Chondrocyte (in vitro differentiated cells): ENCODE measurements around the gene BET1L. TPM values are rescaled to one million over a fixed set of nuclear protein-coding genes. Genes with fewer than 3 reads are reported as not detected.

ENCODE experiments used
- DNase-seq: peaks from one replicate; pipeline ENCODE4 v3.0.0; 2021; ENCODE audit warnings: mixed read lengths, low spot score
- H3K27ac Mint-ChIP-seq: one replicate; pipeline ENCODE4 v1.8.0; 2021; ENCODE audit warnings: mild to moderate bottlenecking, moderate library complexity, mixed read lengths; ENCODE audit not compliant: unreplicated experiment
- H3K27me3 Mint-ChIP-seq: 2 replicates; pipeline ENCODE4 v1.8.0; 2021; ENCODE audit warnings: low read depth, mixed read lengths
- H3K36me3 Mint-ChIP-seq: 2 replicates; pipeline ENCODE4 v1.8.0; 2021; ENCODE audit warnings: low read depth, mixed read lengths
- H3K4me1 Mint-ChIP-seq: 2 replicates; pipeline ENCODE4 v1.8.0; 2021; ENCODE audit warnings: low read depth, mild to moderate bottlenecking, mixed read lengths
- H3K4me3 Mint-ChIP-seq: one replicate; pipeline ENCODE4 v1.8.0; 2021; ENCODE audit warnings: mild to moderate bottlenecking, moderate library complexity, mixed read lengths; ENCODE audit not compliant: unreplicated experiment
- H3K9me3 Mint-ChIP-seq: 2 replicates; pipeline ENCODE4 v1.8.0; 2021; ENCODE audit warnings: low read depth, mixed read lengths
- CTCF ChIP-seq: fragments of 200-600 bp; sonication (generic); IDR thresholded peaks from 2 replicates; pipeline ENCODE4 v1.5.0; 2021; ENCODE audit warnings: antibody characterized with exemption, mild to moderate bottlenecking, moderate library complexity
- long read RNA-seq: library from polyadenylated mRNA; stranded (forward); transcript quantifications from one replicate; pipeline ENCODE4 v2.0.0, GENCODE V29; 2021
- total RNA-seq: library from RNA; stranded (reverse); gene quantifications from 3 replicates; pipeline ENCODE4 v1.2.1, GENCODE V29; 2021

BET1L gene
- 58.0 to 71.1 TPM (median 59.6 TPM) in 3 replicates for total RNA-seq
- long read RNA-seq, transcript BET1L-203 (4 exons, 2,819 nt): major isoform, 74 of 103 reads
- long read RNA-seq, partial matches to known transcripts: 3 of 103 reads
- long read RNA-seq, other reads (novel, unspliced or antisense): 20 of 103 reads

- peak; percentile 98 for DNase-seq
- Mint-ChIP-seq H3K9me3 (no peaks in the 10 kb centered on the region), H3K4me1 (peaks cover 53% of the 10 kb centered on the region), H3K27me3 (no peaks in the 10 kb centered on the region), H3K36me3 (peaks cover 13% of the 10 kb centered on the region), H3K27ac (peak within 1 kb of the TSS; percentile 100), H3K4me3 (peak within 1 kb of the TSS; percentile 99)
- no peak for TF ChIP-seq CTCF
These were observed at the start of gene BET1L, which contains the start of gene RIC8A for GRCh38 chr11:207208-207862. Gene BET1L, minus strand, starts transcription at chr11:207399. Its CDS starts 78 bp downstream, at chr11:207321. Gene RIC8A, plus strand, starts transcription at chr11:207708. Its CDS starts 1,147 bp downstream, at chr11:208855.

- H3K4me1 Mint-ChIP-seq: no peaks in the 10 kb centered on the region
- H3K9me3 Mint-ChIP-seq: no peaks in the 10 kb centered on the region
- H3K4me3 Mint-ChIP-seq: no peak overlapping the region
- H3K36me3 Mint-ChIP-seq: peaks cover 17% of the 10 kb centered on the region
- no peak for TF ChIP-seq CTCF
- no peak for DNase-seq
- no peak overlapping the region for H3K27ac Mint-ChIP-seq
- no peaks in the 10 kb centered on the region for H3K27me3 Mint-ChIP-seq
These were observed 48.6 kb upstream of the BET1L start for GRCh38 chr11:255816-256215.

GRCh38 chr11:255176-255575 lies 48.0 kb upstream of the BET1L start:
- Mint-ChIP-seq H3K4me1 (no peaks in the 10 kb centered on the region), H3K9me3 (no peaks in the 10 kb centered on the region), H3K27me3 (no peaks in the 10 kb centered on the region), H3K36me3 (peaks cover 22% of the 10 kb centered on the region), H3K4me3 (no peak overlapping the region), H3K27ac (no peak overlapping the region)
- no peak for DNase-seq
- TF ChIP-seq CTCF: no peak

GRCh38 chr11:253886-254270 lies 46.7 kb upstream of the BET1L start:
- TF ChIP-seq CTCF: no peak
- no peak for DNase-seq
- H3K27me3 Mint-ChIP-seq: no peaks in the 10 kb centered on the region
- H3K9me3 Mint-ChIP-seq: no peaks in the 10 kb centered on the region
- no peaks in the 10 kb centered on the region for H3K4me1 Mint-ChIP-seq
- H3K4me3 Mint-ChIP-seq: no peak overlapping the region
- no peak overlapping the region for H3K27ac Mint-ChIP-seq
- H3K36me3 Mint-ChIP-seq: peaks cover 26% of the 10 kb centered on the region

GRCh38 chr11:253160-253885 lies 46.1 kb upstream of the BET1L start:
- Mint-ChIP-seq H3K36me3 (peaks cover 27% of the 10 kb centered on the region), H3K4me1 (no peaks in the 10 kb centered on the region), H3K27ac (no peak overlapping the region), H3K9me3 (no peaks in the 10 kb centered on the region), H3K4me3 (no peak overlapping the region), H3K27me3 (no peaks in the 10 kb centered on the region)
- TF ChIP-seq CTCF: no peak
- no peak for DNase-seq
